ENCODE data around the gene SCN8A.
"Not testable (repeated sequence)": the region's sequence is repeated elsewhere in the genome, so short reads cannot be mapped to it uniquely, and the experiment has no call there.

The SCN8A gene

DNA sequence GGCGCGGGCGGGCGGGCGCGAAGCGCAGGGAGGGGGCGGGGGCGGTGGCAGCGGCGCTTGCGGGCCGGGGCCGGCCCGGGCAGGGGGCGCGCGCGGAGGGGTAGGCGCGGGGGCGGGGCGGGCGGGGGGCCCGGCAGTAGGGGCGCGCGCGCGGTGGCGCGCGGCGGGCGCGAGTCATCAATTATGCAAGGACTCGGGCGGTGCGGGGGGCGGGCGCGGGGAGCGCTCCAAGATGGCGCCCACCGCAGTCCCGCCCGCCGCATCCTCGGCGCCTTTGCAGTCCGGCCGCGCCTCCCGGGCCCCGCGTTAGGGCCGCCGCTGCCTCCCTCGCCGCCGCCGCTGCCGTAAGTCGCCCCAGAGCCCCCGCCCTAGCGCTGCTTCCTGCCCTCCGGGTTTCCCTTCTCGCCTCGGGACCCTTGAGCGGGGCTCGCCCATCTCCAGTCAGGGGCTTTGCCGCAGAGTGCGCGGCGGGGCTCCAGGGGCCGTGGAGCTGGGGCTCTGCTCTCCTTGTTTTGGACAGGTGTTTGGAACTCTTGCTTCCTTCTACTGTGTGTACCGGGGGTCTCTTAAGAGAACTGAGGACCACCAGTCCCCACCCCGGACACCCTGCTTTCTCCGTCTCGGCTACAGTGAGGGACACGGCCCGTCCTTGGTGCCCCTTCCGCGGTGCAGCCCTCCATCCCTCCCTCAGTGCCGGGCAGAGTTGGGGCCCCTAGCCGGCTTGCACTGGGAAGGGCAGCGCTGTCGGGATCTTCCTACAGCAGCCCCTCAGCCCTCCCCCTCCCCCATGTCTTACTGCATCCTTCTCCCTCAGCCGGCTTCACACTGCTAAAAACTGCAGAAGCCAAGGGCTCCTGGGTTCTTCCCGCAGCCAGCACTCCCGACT lies at the start of gene SCN8A:
TSS of gene SCN8A (plus strand) at position 218 of the 886 bp plus-strand sequence. CDS start 71,585 bp downstream, outside the sequence.
- peak; percentile 56 for DNase-seq (ENCODE audit: low spot score)

GRCh38 chr12:51546097-51546496 lies 44.9 kb upstream of the SCN8A start:
- DNase-seq (ENCODE audit: low spot score) = no peak

DNA sequence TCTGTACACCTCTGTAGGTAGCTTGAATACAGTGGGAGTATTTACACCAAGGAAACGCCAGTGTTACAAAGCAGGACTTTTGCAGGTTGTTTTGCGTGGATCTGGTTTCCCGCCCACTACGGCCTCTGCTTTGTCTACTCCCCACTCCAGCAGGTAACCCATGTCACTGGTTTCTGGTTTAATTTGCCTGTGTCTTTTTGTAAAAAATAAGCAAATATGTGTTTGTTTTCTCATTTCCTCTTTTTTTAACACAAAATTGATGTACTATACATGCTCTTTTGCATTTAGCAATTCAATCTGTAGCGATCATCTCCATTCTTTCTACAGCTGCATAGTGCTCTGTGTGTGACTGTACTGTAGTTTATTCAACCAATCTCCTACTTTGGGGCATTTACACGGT lies 43.4 kb upstream of the SCN8A start:
- DNase-seq (ENCODE audit: low spot score) = no peak

GRCh38 chr12:51548241-51548640 lies 42.8 kb upstream of the SCN8A start:
- DNase-seq (ENCODE audit: low spot score) = no peak

DNA sequence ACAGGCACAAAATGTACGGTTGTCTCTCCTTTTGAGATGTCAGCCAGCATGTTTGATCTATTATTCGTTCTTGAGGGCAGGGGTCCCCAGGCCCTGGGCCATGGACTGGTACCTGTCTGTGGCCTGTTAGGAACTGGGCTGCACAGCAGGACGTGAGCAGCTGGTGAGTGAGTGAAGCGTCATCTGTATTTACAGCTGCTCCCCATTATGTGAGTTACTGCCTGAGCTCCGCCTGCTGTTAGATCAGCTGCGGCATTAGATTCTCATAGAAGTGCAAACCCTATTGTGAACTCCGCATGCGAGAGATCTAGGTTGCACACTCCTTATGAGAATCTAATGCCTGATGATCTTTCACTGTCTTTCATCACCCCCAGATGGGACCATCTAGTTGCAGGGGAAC lies 41.4 kb upstream of the SCN8A start:
- no peak for DNase-seq (ENCODE audit: low spot score)

DNA sequence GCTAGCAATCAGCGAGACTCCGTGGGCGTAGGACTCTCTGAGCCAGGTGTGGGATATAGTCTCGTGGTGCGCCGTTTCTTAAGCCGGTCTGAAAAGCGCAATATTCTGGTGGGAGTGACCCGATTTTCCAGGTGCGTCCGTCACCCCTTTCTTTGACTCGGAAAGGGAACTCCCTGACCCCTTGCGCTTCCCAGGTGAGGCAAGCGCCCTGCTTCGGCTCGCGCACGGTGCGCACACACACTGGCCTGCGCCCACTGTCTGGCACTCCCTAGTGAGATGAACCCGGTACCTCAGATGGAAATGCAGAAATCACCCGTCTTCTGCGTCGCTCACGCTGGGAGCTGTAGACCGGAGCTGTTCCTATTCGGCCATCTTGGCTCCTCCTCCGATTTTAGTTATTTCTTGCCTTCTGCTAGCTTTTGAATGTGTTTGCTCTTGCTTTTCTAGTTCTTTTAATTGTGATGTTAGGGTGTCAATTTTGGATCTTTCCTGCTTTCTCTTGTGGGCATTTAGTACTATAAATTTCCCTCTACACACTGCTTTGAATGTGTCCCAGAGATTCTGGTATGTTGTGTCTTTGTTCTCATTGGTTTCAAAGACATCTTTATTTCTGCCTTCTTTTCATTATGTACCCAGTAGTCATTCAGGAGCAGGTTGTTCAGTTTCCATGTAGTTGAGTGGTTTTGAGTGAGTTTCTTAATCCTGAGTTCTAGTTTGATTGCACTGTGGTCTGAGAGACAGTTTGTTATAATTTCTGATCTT lies 22.6 kb upstream of the SCN8A start:
- DNase-seq (ENCODE audit: low spot score) = not testable (repeated sequence)

DNA sequence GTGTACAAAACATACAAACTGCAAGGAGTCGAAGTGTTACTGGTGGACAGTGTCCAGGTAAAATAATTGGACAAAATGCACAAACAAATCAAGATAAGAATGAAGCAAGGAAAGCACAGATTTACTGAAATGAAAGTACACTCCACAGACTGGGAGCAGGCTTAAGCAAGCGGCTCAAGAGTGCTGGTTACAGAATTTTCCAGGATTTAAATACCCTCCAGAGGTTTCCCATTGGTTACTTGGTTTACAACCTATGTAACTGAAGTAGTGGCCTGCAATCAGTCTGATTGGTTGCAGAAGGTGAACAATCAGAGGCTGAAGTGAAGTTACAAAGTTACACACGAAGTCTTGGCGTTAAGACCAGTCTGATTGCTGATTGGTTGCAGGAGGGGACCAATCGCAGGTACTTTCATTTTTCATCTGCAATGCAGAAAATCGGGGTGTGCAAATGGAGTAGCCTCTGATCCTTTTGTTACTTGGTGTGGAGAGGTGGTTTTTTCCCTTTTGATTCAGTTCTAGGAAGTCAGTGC lies 11.6 kb upstream of the SCN8A start:
- no peak for DNase-seq (ENCODE audit: low spot score)

- no peak for DNase-seq (ENCODE audit: low spot score)
Observed at GRCh38 chr12:51589060-51589459, 2.0 kb upstream of the SCN8A start.

DNA sequence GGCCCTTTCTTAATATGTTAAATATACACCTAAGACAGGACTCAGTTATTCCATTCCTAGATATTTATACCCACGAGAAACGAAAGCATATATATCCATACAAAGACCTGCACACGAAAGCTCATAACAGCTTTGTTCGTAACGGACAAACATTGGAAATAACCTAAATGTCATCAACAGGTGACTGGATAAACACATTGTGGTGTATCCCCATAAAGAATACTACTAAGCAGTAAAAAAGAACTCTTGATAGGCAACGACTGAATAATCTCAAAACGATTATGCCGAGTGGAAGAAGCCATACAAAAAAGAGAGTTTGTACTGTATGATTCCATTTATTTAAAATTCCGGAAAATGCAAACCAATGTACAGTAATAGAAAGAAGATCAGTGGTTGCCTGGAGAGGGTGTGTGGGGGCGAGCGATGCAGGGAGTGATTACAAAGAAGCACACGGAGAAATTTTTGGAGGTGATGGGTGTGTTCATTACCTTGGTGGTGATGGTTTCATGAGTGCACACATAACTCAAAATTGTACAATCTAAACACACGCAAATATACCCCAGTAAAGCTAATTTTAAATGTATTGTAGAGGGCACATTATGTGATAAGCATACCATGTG lies 1.4 kb upstream of the SCN8A start:
- no peak for DNase-seq (ENCODE audit: low spot score)

GRCh38 chr12:51590347-51591015 lies 552 bp upstream of the SCN8A start:
- DNase-seq (ENCODE audit: low spot score) = peak; percentile 71

DNA sequence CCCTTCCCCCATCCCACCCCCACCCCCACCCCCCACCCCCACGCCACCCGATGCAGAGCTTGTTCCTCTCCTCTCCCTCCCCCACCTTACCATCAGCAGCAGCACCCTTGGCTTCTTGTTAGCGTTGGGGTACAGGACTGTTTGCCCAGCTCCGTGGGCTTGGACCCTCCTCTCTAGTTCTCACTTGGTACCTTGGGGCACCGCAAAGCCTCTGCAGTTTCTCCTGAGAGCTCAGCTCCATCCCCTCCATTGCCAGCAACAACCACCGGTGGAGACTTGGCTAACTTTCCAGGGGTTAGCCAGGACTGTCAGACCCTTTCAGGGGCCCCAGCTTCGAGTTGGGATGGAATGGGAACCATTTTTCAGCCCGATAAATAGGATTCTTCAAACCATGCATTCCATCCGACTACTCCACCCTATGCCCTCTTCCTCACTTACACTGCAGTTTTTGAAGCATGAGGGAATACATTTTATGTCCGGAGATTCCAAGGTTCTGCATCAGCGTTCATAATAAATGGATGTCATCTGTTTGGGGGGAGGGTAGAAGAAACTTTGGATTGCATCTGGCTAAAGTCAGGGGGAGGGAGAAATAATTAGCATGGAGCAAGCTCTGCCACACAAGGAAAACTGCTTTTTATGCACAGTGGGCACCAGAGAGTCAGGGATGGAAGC lies 1.1 kb downstream of the SCN8A start:
- peak; percentile 33 for DNase-seq (ENCODE audit: low spot score)

- peak; percentile 48 for DNase-seq (ENCODE audit: low spot score)
Observed at GRCh38 chr12:51593021-51593420, 2.0 kb downstream of the SCN8A start.

GRCh38 chr12:51593539-51593938 lies 2.5 kb downstream of the SCN8A start:
- peak; percentile 53 for DNase-seq (ENCODE audit: low spot score)

DNA sequence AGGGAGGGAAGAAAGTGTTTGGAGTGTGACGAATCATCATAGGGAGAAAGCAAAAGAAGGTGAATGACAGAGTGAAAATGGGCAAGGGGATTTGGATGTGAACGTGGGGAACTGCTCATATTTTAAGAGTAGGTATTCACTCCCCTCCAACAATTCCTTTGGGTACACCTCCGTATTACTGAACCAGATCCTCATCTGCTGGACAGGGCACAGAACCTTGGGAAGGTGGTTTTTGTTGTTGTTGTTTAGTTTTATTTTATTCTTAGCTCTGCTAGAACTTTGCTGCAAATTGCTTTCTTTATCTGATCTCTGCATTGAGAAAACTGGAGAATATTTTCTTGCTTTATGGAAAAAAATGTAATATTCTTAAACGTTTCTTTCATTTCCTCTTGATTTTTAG lies 7.1 kb downstream of the SCN8A start:
- no peak for DNase-seq (ENCODE audit: low spot score)

DNA sequence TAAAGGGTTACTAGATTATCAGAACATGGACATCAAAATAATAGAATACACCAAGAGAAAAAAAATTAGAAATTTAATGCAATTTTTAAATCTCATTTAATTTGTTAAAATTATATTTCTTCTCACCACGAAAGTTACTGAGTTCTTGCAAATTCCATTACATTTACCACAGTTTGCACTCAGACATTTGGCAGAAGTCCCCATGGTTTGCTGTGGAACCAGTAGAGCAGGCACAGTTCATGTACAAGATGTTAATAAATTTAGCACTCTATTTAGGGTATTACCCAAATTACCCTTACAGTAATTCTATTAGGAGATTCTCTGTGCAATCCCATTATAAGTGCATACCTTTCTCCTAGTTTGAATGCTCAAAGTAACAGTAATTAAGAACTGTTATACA lies 9.7 kb downstream of the SCN8A start:
- peak; percentile 53 for DNase-seq (ENCODE audit: low spot score)

- DNase-seq (ENCODE audit: low spot score) = no peak
Observed at GRCh38 chr12:51601241-51601640, 10.2 kb downstream of the SCN8A start.

DNA sequence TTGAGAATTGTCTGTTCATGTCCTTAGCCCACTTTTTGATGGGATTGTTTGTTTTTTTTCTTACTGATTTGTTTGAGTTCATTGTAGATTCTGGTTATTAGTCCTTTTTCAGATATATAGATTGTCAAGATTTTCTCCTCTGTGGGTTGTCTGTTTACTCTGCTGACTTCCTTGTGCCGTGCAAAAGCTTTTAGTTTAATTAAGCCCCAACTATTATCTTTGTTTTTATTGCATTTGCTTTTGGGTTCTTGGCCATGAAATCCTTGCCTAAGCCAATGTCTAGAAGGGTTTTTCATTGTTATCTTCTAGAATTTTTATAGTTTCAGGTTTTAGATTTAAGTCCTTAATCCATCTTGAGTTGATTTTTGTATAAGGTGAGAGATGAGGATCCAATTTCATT lies 14.9 kb downstream of the SCN8A start:
- not testable (repeated sequence) for DNase-seq (ENCODE audit: low spot score)

DNA sequence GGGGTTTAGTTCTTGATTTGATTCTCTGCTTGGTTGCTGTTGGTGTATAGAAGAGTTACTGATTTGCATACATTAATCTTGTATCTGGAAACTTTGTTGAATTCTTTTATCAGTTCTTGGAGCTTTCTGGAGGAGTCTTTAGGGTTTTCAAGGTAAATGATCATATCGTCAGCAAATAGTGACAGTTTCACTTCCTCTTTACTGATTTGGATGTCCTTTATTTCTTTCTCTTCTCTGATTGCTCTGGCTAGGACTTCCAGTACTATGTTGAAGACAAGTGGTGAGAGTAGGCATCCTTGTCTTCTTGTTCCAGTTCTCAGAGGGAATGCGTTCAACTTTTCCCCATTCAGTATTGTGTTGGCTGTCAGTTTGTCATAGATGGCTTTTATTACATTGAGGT lies 16.2 kb downstream of the SCN8A start:
- not testable (repeated sequence) for DNase-seq (ENCODE audit: low spot score)

DNA sequence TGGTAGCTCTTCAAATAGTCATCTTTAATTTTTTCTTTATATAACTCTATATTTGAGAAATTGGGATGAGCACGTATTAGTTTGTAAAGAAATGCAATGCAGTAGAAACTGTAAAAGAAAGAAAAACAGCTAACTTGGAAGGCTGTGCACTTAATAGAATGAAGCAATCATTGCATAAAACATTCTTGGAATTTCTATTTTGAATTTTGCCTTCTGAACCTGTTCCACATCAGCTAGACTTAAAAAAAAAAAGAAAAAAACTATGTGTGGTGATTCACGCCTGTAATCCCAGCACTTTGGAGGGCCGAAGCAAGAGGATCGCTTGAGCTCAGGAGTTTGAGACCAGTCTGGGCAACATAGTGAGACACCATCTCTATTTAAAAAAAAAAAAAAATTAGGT lies 29.4 kb downstream of the SCN8A start:
- DNase-seq (ENCODE audit: low spot score) = no peak

- no peak for DNase-seq (ENCODE audit: low spot score)
Observed at GRCh38 chr12:51621156-51621922, 30.3 kb downstream of the SCN8A start.

GRCh38 chr12:51622564-51622963 lies 31.5 kb downstream of the SCN8A start:
- DNase-seq (ENCODE audit: low spot score) = no peak
